DOHH2 (cell line): Measurements from ENCODE around the gene CDT1.
"Not testable (repeated sequence)": the region's sequence is repeated elsewhere in the genome, so short reads cannot be mapped to it uniquely, and the experiment has no call there.

ENCODE experiments used
- CTCF ChIP-seq: fragments of 200-600 bp; sonication (generic); IDR thresholded peaks from one replicate; pipeline ENCODE4 v1.5.1; 2014; ENCODE audit warnings: antibody characterized with exemption, mild to moderate bottlenecking, low read depth, low read length; ENCODE audit not compliant: poor library complexity, severe bottlenecking
- EZH2phosphoT487 ChIP-seq: fragments of 200-600 bp; sonication (generic); IDR thresholded peaks from 2 replicates; pipeline ENCODE4 v1.6.1; 2017; ENCODE audit warnings: borderline replicate concordance, mild to moderate bottlenecking, antibody characterized with exemption, low read length, moderate library complexity, mixed read lengths

- TF ChIP-seq CTCF, EZH2phosphoT487: not testable (repeated sequence)
Measured at GRCh38 chr16:88771781-88772180, 31.8 kb upstream of the CDT1 start.
